ENCODE data around the gene RPL27A.

- no peak for TF ChIP-seq CTCF (IDR thresholded peaks at IDR 0.05)
- no peak for TF ChIP-seq POLR2A (IDR thresholded peaks at IDR 0.05)
Observed at GRCh38 chr11:8671193-8671612, 11.4 kb upstream of the RPL27A start.
